Aorta (tissue), 5 donors: ENCODE data around the gene WDR93. TPM values are rescaled to one million over a fixed set of nuclear protein-coding genes. Genes with fewer than 3 reads are reported as not detected.

Experiments used
- ATAC-seq: fragments of 200-7000 bp; cut with Tn5 transposase; one replicate; pipeline ENCODE4 v1.9.1; 2022; ENCODE audit warnings: moderate library complexity; ENCODE audit not compliant: low FRiP score
- DNase-seq, 2 donors: peaks; one replicate each; pipeline ENCODE4 v3.0.0-alpha.2; 2020
- H3K27ac ChIP-seq, 2 donors: one replicate each; pipeline ENCODE4 v1.5.1; 2013; ENCODE audit warnings: low read length in 2 of 2, mild to moderate bottlenecking in 2 of 2, moderate library complexity in 2 of 2, control low read depth in 1 of 2, inconsistent platforms in 1 of 2, low read depth in 1 of 2
- H3K27me3 ChIP-seq, 2 donors: one replicate each; pipeline ENCODE4 v1.6.1; 2013; ENCODE audit warnings: control low read depth in 1 of 2, low read length in 1 of 2, mild to moderate bottlenecking in 1 of 2, moderate library complexity in 1 of 2; ENCODE audit not compliant: insufficient read depth in 2 of 2, control insufficient read depth in 1 of 2
- H3K36me3 ChIP-seq, 2 donors: one replicate each; pipeline ENCODE4 v1.6.1; 2013; ENCODE audit warnings: control low read depth in 1 of 2, low read length in 1 of 2, mild to moderate bottlenecking in 1 of 2; ENCODE audit not compliant: insufficient read depth in 2 of 2, control insufficient read depth in 1 of 2
- H3K4me1 ChIP-seq, 2 donors: one replicate each; pipeline ENCODE4 v1.6.1; 2013; ENCODE audit warnings: low read length in 2 of 2, control low read depth in 1 of 2, mild to moderate bottlenecking in 1 of 2, moderate library complexity in 1 of 2; ENCODE audit not compliant: insufficient read depth in 2 of 2, control insufficient read depth in 1 of 2
- H3K4me3 ChIP-seq, 2 donors: one replicate each; pipeline ENCODE4 v1.5.1; 2013; ENCODE audit warnings: low read length in 2 of 2, control low read depth in 1 of 2, mild to moderate bottlenecking in 1 of 2
- H3K9me3 ChIP-seq: one replicate; pipeline ENCODE4 v1.6.1; 2013; ENCODE audit warnings: mild to moderate bottlenecking, low read length; ENCODE audit not compliant: control insufficient read depth
- WGBS, 2 donors: extraction: QIAGEN DNeasy Blood & Tissue Kit; methylation state at CpG; one replicate each; pipeline ENCODE4 v1.1.7; 2013; 5-methylcytosine and 5-hydroxymethylcytosine counted together
- intact Hi-C, 2 donors: fragments of 100-400 bp; cut with DNase I; formaldehyde crosslinking; loops; one replicate each; pipeline versions ENCODE4 v1.14.2 to v1.15.0; 2022
- polyA plus RNA-seq, 2 donors: library from polyadenylated mRNA; stranded (reverse); fragments of 200-250 nt; gene quantifications; one replicate each; pipeline ENCODE4 v1.2.3, GENCODE V29; 2013
- total RNA-seq, 2 donors: library from RNA; stranded (reverse); fragmentation: NEBNext Ultra II Directional; extraction: Animal tissue kit (Norgen Biotek cat#: 25700); gene quantifications; one replicate each; pipeline ENCODE4 v1.2.1, GENCODE V29; 2021
- donor health status: healthy with polysubstance abuse.
- donor health status: Bipolar disorder and iron deficiency.
- donor health status: DM: no; HTN: no; CAD: no.
- donor health status: DM: no; HTN: no; CAD: no.
- donor health status: DM: yes; HTN: yes; CAD: no.

The WDR93 gene
- total and polyA plus RNA-seq, 4 donors, result 0.84 TPM; not detected in 3

- Histone ChIP-seq H3K27me3 (no peaks in the 10 kb centered on the region), H3K36me3 (no peaks in the 10 kb centered on the region), H3K9me3 (no peaks in the 10 kb centered on the region), H3K4me3 (no peak overlapping the region), H3K4me1 (no peaks in the 10 kb centered on the region), H3K27ac (no peak overlapping the region)
- DNase-seq (no peak), ATAC-seq (no peak)
- intact Hi-C loops, result loop anchor here in 1 of 2 donors (10.0 kb wide), 1 partner anchor 52 kb away; no protein-coding TSS in a partner anchor
- WGBS, 2 donors, result 68 to 78% methylated on average over 3 of the region's 3 CpGs
Observed at GRCh38 chr15:89772932-89773583, 82.4 kb downstream of the WDR93 start.

- no peaks in the 10 kb centered on the region for H3K4me1 ChIP-seq
- intact Hi-C loops, result loop anchor here in 1 of 2 donors (10.0 kb wide), 1 partner anchor 50 kb away; no protein-coding TSS in a partner anchor
- no peaks in the 10 kb centered on the region for H3K27me3 ChIP-seq
- DNase-seq (no peak), ATAC-seq (no peak)
- H3K4me3 ChIP-seq, result no peak overlapping the region
- 95 to 97% methylated on average over 5 of the region's 5 CpGs for WGBS, 2 donors
- H3K36me3 ChIP-seq, result no peaks in the 10 kb centered on the region
- H3K27ac ChIP-seq, result no peak overlapping the region
- H3K9me3 ChIP-seq, result no peaks in the 10 kb centered on the region
Observed at GRCh38 chr15:89774492-89774891, 83.9 kb downstream of the WDR93 start.

- no peak overlapping the region for H3K4me3 ChIP-seq
- H3K27me3 ChIP-seq, result no peaks in the 10 kb centered on the region
- no peak overlapping the region for H3K27ac ChIP-seq
- no peak for DNase-seq
- peak; percentile 31 for ATAC-seq
- intact Hi-C loops, result loop anchor here in 1 of 2 donors (10.0 kb wide), 1 partner anchor 49 kb away; no protein-coding TSS in a partner anchor
- no peaks in the 10 kb centered on the region for H3K9me3 ChIP-seq
- no peaks in the 10 kb centered on the region for H3K4me1 ChIP-seq
- no peaks in the 10 kb centered on the region for H3K36me3 ChIP-seq
- 56 to 79% methylated on average over 13 to 14 of the region's 14 CpGs for WGBS, 2 donors
Observed at GRCh38 chr15:89775815-89776214, 85.2 kb downstream of the WDR93 start.

- DNase-seq (peak; percentile 91 to 95), ATAC-seq (peak; percentile 95)
- H3K36me3 ChIP-seq, result no peaks in the 10 kb centered on the region
- WGBS, 2 donors, result 9 to 10% methylated on average over 71 to 82 of the region's 82 CpGs
- H3K27ac ChIP-seq, result no peak within 1 kb of the TSS
- no peaks in the 10 kb centered on the region for H3K27me3 ChIP-seq
- no peaks in the 10 kb centered on the region for H3K4me1 ChIP-seq
- H3K9me3 ChIP-seq, result no peaks in the 10 kb centered on the region
- no peak within 1 kb of the TSS for H3K4me3 ChIP-seq
- intact Hi-C loops, result loop anchor here in 1 of 2 donors (10.0 kb wide), 1 partner anchor 48 kb away; no protein-coding TSS in a partner anchor
Observed at GRCh38 chr15:89776274-89777072, 85.9 kb downstream of the WDR93 start, which contains the start of gene MESP2. Gene MESP2 (plus strand): TSS chr15:89776332. CDS start chr15:89776358, 26 bp downstream.

GRCh38 chr15:89777073-89777751 lies 86.6 kb downstream of the WDR93 start:
- no peak overlapping the region for H3K27ac ChIP-seq
- ATAC-seq (no peak), DNase-seq (no peak)
- H3K27me3 ChIP-seq, result no peaks in the 10 kb centered on the region
- 65 to 75% methylated on average over 25 of the region's 25 CpGs for WGBS, 2 donors
- no peaks in the 10 kb centered on the region for H3K36me3 ChIP-seq
- H3K9me3 ChIP-seq, result no peaks in the 10 kb centered on the region
- intact Hi-C loops, result loop anchor here in 1 of 2 donors (10.0 kb wide), 1 partner anchor 48 kb away; no protein-coding TSS in a partner anchor
- no peaks in the 10 kb centered on the region for H3K4me1 ChIP-seq
- H3K4me3 ChIP-seq, result no peak overlapping the region

GRCh38 chr15:89777782-89778380 lies 87.3 kb downstream of the WDR93 start:
- no peaks in the 10 kb centered on the region for H3K27me3 ChIP-seq
- H3K4me1 ChIP-seq, result no peaks in the 10 kb centered on the region
- intact Hi-C loops, result loop anchor here in 1 of 2 donors (10.0 kb wide), 1 partner anchor 47 kb away; no protein-coding TSS in a partner anchor
- ATAC-seq (no peak), DNase-seq (no peak)
- no peaks in the 10 kb centered on the region for H3K9me3 ChIP-seq
- H3K27ac ChIP-seq, result no peak overlapping the region
- no peaks in the 10 kb centered on the region for H3K36me3 ChIP-seq
- no peak overlapping the region for H3K4me3 ChIP-seq
- 66 to 72% methylated on average over 10 of the region's 10 CpGs for WGBS, 2 donors

GRCh38 chr15:89778861-89779260 lies 88.2 kb downstream of the WDR93 start:
- Histone ChIP-seq H3K27ac (no peak overlapping the region), H3K4me3 (no peak overlapping the region), H3K36me3 (no peaks in the 10 kb centered on the region), H3K4me1 (no peaks in the 10 kb centered on the region), H3K9me3 (no peaks in the 10 kb centered on the region), H3K27me3 (no peaks in the 10 kb centered on the region)
- intact Hi-C loops, result loop anchor here in 1 of 2 donors (10.0 kb wide), 1 partner anchor 46 kb away; no protein-coding TSS in a partner anchor
- WGBS, 2 donors, result 93 to 94% methylated on average over 4 of the region's 4 CpGs
- ATAC-seq (no peak), DNase-seq (no peak)

- no peak for ATAC-seq
- WGBS, 2 donors, result 74 to 75% methylated on average over 6 of the region's 6 CpGs
- no peak overlapping the region for H3K27ac ChIP-seq
- intact Hi-C loops, result no loop called here
- H3K36me3 ChIP-seq, result no peaks in the 10 kb centered on the region
- H3K9me3 ChIP-seq, result no peaks in the 10 kb centered on the region
- H3K27me3 ChIP-seq, result no peaks in the 10 kb centered on the region
- DNase-seq, result no peak
- no peaks in the 10 kb centered on the region for H3K4me1 ChIP-seq
- H3K4me3 ChIP-seq, result no peak overlapping the region
Observed at GRCh38 chr15:89780601-89781000, 90.0 kb downstream of the WDR93 start.
